HTR-8/SVneo (cell line): ENCODE data around the gene C1orf210.

ENCODE experiments used
- DNase-seq: peaks from one replicate; pipeline ENCODE4 v3.0.0; 2011; ENCODE audit warnings: low spot score, mixed read lengths; ENCODE audit not compliant: insufficient read length
- FAIRE-seq: peaks from 2 replicates; lab custom pipeline; 2011; peaks lifted over from hg19 to GRCh38; lab: Jason Lieb, UNC

C1orf210 gene

DNA sequence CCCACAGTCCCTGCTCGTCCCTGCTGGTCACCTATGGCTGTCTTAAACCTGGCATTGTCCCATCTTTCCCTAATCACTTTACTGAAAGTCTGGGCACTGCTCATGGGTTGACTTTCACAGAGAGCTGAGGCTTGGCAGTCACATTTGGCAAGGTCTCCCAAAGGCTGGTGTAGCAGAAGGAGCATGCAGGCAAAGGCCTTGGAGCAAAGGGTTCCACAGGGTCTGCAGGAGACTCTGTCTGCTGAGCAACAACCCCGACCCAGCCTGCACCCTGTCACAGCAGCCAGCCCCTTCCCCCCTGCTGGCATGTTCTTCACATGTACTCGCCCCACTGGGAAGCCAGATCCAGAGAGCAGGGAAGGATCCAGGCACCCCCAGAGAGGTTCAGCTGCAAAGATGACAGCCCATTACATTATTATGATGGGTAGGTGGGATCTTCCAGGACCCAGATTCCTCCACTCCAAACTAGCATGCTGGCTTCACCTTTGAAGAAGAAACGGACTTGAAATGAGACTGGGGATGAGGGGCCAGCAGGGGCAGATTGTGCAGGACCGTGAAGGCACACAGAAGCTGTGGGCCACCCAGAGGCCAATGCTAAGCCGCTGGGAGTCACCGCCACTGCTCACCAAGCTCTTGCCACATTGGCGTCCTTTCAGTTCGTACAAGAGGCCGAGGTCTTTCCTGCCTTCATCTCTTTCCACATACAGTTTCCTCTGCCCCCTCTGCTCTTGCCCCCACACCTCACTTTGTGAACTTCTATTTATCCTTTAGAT, 29.8 kb downstream of the C1orf210 start:
- DNase-seq (no peak), FAIRE-seq (no peak)

DNA sequence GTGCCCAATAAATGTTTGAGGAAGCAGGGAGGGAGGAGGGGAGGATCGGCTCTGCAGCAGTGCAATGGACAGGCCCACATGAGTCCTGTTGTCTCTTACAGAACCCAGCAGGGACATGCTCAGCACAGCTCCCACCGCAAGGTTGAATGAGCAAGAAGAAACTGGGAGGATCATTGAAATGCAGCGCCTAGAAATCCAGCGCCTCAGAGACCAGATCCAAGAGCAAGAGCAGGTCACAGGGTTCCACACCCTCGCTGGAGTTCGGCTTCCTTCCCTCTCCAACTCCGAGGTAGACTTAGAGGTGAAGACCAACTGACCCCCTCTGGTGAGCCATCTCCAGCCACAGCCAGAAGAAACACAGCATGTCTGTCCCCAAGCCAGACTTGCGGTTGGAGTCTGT, 31.5 kb downstream of the C1orf210 start:
- DNase-seq (no peak), FAIRE-seq (no peak)

DNA sequence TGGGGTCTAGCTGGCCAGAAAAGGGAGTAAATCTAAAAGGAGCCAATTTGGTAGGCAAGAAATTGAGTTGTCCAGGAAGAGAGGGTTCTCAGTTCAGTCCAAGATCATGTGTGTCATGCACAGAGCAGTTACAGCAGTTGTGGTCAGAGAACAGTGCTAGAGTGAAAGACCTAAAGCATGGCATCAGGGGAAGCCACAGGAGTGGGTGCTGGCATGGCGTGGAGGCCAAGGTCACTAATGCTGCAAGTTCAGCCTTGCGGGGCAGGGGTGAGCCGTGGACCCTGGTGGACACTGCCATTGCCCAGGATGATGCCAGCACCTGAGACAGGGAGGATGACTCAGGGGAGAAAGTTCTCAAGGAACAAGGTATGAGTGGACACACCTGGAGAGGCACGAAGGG, 32.2 kb downstream of the C1orf210 start:
- DNase-seq (no peak), FAIRE-seq (no peak)

DNA sequence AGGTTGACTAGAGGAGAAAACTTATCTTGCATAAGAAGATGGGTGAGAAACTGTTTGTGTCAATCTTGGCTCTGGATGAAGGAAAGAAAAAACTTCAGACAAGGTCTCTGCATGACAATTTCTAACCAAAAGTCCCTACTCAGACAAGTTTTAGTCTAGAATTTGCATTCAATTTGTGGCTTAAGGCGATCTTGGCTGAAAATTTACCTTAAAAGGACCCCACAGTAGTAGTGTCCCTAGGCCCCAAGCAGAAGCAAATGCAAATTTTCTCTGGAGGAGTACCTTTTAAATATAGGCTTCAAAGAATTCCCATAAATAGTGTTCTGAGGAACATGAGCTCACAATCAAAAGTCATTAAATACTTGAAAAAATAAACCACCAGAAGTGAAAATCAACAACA, 33.2 kb downstream of the C1orf210 start:
- DNase-seq (no peak), FAIRE-seq (no peak)

DNA sequence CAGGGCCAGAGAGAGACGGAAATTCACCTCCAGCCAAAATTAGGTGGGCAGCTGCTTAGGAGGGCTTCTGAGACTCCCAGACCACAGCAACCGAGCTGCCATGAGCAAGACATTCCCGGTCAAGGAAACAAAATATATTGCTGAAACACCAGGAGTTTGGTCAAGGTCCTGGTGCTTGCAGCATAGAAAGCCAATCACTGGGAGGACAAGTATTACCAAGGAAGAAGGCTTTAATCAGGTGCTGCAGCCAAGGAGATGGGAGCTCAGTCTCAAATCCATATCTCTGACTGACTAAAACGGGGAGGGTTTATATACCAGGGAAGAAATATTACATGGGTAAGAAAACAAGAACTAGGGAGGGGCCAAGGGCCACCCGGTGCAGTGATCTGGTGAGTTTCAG, 34.4 kb downstream of the C1orf210 start:
- FAIRE-seq (no peak), DNase-seq (no peak)

DNA sequence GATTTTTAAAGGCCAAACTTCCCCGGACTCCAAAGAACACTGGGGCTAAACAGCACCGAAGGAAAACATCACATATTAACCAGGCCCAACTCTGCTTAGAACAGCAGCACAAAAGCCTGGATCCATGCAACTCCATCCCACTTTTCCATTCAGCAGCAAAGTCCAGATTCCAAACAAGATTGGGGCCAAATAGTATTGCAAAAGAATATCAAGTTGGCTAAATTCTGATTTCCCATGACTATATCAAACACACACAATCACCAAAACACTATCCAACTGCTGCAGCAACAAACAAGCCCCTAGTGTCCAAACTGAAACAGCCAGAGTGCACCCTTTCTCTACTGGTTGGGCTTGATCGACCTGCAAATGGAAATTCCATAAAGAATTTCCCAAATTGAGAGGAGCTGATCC, 35.0 kb downstream of the C1orf210 start:
- DNase-seq (no peak), FAIRE-seq (no peak)

DNA sequence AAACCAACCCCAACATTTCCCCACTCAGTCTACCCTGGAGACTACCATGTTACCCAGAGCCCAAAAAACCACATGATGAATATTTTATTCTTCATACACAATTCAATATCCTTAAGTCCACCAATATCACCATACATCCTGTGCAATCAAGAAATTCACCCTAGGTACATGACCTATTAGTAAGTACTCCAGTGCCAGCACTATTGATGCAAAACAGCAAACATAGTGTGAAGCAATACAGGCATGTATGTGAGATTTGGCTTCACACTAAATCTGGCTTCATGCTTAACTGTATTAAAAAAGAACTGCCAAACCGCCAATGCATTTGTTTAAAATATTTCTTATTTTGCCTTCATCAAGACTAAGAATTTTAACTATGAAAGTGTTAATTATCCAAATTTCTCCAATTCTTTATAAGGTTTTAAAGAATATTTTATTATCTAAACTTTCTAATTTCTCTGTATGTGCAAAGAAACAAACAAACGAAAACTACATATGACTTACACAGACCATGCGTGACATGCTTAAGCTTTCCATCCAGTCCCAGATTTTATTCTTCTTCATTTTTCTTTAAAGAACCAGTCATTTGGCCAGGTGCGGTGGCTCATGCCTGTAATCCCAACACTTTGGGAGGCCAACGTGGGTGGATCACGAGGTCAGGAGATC, 38.0 kb downstream of the C1orf210 start:
- no peak for DNase-seq
- FAIRE-seq: no peak

DNA sequence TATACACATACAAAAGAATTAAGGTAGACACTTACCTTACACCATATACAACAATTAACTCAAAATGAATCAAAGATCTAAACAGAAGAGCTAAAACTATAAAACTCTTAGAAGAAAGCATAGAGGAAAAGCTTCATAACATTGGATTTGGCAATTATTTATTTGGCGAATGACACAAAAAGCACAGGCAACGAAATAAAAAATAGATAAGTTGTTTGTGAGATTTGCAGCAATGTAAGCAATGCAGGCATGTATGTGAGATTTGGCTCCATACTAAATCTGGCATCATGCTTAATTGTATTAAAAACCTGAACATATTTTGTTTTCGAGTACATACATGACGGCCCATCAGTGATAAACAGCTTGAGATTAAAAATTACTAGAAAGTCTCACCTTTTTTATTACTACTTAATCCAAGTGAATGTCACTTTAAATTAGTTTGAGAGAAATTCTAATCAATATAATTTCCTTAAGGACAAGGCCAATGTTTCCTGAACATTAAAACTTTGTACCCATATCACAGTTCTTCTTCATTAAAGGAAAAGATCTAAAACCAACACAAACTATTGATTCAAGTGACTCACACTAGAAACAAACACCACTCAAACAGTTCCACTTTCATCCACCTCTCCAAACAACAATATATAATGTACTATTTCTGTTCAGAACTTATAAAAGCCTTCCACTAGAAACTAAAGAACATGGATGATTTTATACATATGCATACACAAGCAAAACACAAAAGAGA, 38.7 kb downstream of the C1orf210 start:
- DNase-seq (no peak), FAIRE-seq (no peak)

DNA sequence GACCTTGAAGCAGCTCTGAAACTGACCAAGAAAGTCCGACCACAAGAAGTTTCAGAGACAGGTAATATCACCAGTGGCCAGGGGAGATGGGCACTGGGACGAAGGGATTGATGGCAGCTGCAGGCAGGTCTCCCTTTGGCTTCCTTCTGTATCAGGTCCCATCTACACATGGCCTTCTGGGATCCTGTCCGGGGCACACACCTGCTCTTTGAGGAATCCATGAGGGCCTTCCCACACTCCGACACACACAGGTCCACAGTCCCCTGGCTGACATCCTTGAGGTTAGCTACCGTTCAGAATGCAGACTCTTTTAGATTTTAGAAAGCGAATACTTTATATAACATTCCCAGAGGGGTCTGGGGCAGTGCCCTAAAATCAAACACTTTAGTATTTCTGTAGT, 42.1 kb downstream of the C1orf210 start:
- no peak for FAIRE-seq
- DNase-seq: no peak

DNA sequence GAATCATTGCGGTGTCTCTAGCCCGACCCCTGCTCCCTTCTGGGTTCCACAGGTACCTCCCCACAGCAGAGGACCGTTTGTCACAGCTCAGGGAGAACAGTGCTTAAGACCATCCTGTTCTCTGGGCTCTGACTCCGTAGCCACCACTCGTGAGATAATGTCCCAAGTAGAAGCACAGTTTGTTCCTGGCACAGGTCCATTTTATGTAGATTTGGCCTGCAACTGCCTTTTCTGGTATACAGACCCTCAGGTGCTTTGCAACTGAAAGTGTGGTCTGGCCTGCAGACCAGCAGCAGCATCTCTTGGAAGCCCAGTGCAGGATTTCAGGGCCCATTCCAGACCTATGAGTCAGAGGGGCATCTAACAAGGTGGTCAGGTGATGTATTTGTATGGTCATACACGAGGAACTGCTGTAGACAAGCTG, 44.0 kb downstream of the C1orf210 start:
- FAIRE-seq (no peak), DNase-seq (peak; percentile 20)

DNA sequence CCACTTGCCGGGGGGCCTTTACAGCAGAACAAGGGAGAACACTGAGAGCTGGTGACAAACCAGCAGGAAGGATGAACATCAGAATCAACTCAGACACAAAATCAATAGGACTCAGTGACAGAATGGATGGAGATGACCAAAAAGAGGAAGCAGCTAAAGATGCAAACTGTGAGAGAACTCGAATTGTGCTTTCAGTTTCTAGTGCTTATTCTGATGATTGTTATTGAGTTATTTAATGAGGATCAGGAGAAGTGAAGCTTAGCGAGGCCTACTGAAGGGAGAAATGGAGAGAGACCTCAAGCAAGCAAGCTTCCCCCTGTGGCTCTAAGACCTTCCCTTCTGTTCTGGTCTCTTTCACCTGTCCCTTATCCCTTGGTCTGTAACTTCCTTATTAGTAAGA, 45.9 kb downstream of the C1orf210 start:
- no peak for FAIRE-seq

DNA sequence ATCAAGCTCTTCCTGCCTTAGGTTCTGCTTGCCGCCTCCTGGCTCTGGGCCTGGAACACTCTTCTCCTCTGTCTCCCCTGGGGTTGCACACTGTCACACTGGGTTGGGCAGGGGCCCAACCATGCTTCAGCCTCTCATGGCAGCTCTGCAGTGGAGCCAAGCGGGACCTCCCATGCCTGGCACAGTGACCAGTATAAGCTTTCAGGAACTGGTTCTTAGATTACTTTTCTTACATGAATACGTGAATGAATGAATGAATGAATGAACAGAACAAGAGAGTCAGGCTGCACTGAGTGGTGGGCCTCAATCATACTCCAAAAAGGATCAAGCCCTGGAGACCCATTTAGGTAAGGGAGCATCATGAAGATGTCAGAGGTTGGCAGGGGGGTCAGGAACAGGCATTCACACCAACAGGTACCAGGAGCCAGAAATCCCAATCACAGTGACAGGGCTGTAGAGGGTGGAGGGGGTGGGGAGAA, 46.4 kb downstream of the C1orf210 start:
- FAIRE-seq (no peak), DNase-seq (no peak)

More for the DNA sequence above, 45.9 kb downstream of the C1orf210 start:
- no peak for DNase-seq

DNA sequence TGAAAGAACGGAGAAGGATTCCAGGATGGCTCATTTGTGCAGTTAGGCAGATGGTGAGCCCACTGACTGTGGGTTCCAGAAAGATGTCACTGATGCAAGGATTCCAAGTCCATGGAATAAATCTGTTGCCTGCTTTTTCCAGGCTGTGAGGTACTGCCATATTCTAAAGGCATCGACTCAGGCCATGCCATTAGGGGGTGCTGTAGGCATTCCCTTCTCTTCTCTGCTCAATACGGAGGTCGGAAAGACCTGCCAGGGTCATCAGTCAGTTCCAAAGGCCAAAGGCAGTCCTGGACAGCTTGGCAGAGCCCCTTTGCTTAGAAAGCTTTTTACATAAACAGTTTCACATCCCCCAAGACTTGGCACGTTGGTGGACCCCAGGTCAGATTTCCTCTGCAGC, 47.3 kb downstream of the C1orf210 start:
- FAIRE-seq: no peak
- peak; percentile 72 for DNase-seq

DNA sequence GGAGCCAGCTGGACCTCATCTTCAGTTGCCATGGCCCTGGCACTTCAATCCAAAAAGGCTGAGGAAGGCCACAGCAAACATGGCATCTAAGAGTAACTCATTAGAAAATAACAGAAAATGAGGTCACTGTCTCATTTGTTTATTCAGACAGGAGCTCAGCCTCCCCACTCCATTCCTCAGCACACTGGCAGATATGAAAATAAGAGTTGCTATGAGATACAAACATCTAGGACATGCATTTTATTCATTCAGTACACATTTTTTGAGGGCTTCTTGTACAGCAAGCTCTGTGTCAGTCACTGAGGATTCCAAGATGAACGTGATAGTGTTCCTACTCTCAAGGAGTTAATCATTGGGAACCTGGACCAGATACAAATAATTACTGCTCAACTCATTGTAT, 48.3 kb downstream of the C1orf210 start:
- FAIRE-seq: no peak

DNA sequence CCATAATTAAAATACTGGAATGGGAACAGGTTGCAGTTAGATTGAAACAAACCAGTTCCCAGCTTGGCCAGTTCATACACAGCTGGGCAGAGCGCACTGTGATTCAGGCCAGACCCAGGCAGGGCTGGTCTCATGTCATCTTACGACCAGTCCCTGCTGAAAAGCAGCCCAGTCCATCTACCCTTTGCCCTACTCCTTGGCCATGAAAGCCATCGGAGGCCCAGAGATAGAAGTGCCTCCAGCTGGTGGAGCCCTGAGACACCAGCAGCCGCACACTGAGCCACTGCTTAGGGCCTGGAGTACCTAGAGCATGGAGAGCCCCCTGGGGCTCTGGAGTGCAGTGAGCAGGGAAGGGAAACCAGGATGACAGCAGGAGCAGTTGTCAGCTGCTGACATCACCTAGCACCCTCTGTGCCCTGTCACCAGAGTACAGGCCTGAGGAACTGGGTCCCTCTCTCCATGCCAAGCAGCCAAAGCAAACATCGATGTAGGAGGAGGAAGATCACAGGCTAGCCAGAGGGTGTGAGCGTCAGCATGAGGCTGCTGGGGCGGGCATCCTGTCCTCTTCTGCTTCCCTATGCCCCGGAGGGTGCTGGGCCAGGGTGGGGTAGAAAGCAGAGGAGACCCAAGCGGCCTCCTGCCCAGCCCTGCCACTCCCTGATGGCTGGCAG, 49.8 kb downstream of the C1orf210 start:
- FAIRE-seq (no peak), DNase-seq (no peak)

More for the DNA sequence above, 48.3 kb downstream of the C1orf210 start:
- no peak for DNase-seq

DNA sequence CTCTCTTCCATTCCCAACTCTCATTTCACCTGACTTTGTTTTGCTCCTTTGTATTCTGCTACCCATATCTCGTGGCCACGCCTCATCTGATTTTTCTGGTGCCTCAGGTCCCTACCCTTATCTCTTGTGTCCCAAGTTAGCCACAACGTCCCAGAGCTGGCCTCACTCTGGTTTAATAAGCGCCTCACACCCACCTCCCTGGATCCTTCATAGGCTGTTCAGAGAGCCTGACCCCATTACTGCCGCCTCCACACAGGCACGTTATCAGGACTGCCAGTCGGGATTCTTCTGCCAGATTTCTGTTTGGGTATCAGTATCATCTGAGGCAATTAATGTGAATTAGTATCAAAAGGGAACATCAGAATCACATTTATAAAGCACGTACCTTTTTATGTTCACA, 50.3 kb downstream of the C1orf210 start:
- FAIRE-seq (no peak), DNase-seq (no peak)

DNA sequence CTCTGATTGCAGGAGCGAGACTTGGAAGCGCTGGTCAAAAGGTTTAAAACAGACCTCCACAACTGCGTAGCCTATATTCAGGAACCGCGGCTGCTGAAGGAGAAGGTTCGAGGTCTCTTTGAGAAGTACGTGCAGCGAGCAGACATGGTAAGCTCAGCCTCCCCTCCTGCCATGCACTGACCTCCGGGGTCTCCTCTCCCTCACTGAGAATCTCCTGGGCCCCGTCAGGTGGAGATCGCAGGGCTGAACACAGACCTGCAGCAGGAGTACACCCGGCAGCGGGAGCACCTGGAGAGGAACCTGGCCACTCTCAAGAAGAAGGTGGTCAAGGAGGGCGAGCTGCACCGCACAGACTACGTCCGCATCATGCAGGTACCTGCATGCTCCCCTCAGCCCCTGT, 51.1 kb downstream of the C1orf210 start:
- no peak for DNase-seq
- FAIRE-seq: no peak

DNA sequence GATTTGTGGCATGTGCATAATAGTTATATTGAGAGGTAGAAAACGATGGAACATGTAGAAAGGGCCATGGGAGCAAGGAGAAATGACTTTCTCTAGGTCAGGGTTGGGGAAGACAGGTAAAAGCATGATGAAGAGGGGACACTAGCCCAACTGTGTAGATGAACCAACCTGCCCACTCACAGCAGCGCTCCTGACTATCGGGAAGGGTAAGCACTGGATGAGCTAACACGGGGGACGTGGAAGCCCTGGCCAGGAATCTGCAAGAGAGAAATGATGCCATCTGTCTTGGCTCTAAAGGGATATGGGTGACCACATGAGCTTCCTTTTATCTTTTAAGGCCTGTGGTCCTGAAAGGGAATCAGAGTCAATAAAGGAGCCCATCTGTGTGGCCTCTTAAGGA, 51.8 kb downstream of the C1orf210 start:
- FAIRE-seq: no peak
- no peak for DNase-seq

DNA sequence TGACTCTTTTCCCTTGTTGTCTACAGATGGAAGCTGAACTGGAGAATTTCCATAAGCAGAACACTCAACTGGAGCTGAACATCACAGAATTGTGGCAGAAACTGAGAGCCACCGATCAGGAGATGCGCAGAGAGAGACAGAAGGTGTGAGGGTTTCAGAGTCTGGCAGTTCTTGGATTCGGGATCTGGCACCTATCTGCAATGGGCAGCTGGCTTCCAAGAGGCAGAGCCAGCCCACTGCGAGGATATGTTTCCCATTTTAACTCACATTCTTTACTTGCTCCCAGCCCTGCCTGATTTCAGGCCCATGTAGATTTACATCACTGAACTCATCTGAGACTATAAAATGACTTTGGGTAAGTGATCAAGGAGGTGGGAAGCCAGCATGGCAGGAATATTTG, 52.9 kb downstream of the C1orf210 start:
- FAIRE-seq (no peak), DNase-seq (no peak)

DNA sequence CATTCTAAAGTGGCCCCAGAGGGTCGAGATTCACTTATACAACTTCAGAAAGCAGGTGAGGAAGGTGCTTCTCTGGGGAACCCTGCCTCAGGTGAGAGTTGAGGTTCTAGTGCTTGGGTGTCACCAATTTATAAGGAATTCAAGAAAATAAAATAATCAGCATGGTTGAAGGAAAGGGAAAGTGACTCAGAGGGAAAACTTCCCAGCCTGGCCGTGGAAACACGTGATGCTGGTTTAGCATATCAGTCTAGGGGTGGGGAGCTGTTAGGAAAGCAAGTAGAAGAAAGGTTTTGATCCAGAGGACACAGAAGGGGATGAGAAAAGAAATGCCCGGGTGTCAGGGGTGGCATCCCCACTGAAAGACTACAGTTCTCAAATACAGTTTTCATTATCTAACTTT, 53.3 kb downstream of the C1orf210 start:
- FAIRE-seq (no peak), DNase-seq (peak; percentile 35)
